Left lung (tissue), 10 donors: ENCODE data around the gene RERE. TPM values are rescaled to one million over a fixed set of nuclear protein-coding genes. Genes with fewer than 3 reads are reported as not detected.
"Not testable (repeated sequence)": the region's sequence is repeated elsewhere in the genome, so short reads cannot be mapped to it uniquely, and the experiment has no call there.

Experiments
- ATAC-seq: fragments of 200-7000 bp; cut with Tn5 transposase; one replicate; pipeline ENCODE4 v1.9.1; 2020; ENCODE audit warnings: moderate library complexity
- DNase-seq, 4 donors: peaks; one replicate each; pipeline ENCODE4 v3.0.0-alpha.2; 2013 to 2020
- H3K27ac ChIP-seq, 2 donors: fragments of 200-600 bp; sonication (generic) in 1 of 2; one replicate each; pipeline versions ENCODE4 v1.5.0 to v1.8.0; 2020 to 2021
- H3K27me3 ChIP-seq, 2 donors: fragments of 200-600 bp; sonication (generic) in 1 of 2; one replicate each; pipeline versions ENCODE4 v1.5.0 to v1.8.0; 2020 to 2021
- H3K36me3 ChIP-seq, 2 donors: fragments of 200-600 bp; sonication (generic) in 1 of 2; one replicate each; pipeline versions ENCODE4 v1.5.0 to v1.8.0; 2020 to 2021
- H3K4me1 ChIP-seq, 2 donors: fragments of 200-600 bp; one replicate each; pipeline ENCODE4 v1.8.0; 2021
- H3K4me3 ChIP-seq, 2 donors: fragments of 200-600 bp; sonication (generic) in 1 of 2; one replicate each; pipeline versions ENCODE4 v1.5.0 to v1.8.0; 2020 to 2021; ENCODE audit warnings: mild to moderate bottlenecking in 1 of 2
- H3K9me3 ChIP-seq, 2 donors: fragments of 200-600 bp; sonication (generic) in 1 of 2; one replicate each; pipeline versions ENCODE4 v1.5.0 to v1.8.0; 2020 to 2021
- intact Hi-C, 2 donors: fragments of 100-400 bp; cut with DNase I; formaldehyde crosslinking; loops; one replicate each; pipeline versions ENCODE4 v1.11.2 to v1.14.2; 2022
- polyA plus RNA-seq, 6 donors: library from polyadenylated mRNA; unstranded; fragments of 120-200 nt; gene quantifications; one replicate each; pipeline ENCODE4 v1.2.1, GENCODE V29; 2013; ENCODE audit not compliant: insufficient read length in 6 of 6
- total RNA-seq, 2 donors: library from RNA; stranded (reverse); fragmentation: NEBNext Ultra II Directional; extraction: Animal tissue kit (Norgen Biotek cat#: 25700); gene quantifications; one replicate each; pipeline ENCODE4 v1.2.1, GENCODE V29; 2021
- TF ChIP-seq, protein P1 (sequence below), 2 donors: fragments of 200-600 bp; sonication (generic) in 1 of 2; IDR thresholded peaks; one replicate each; pipeline versions ENCODE4 v1.5.0 to v1.8.0; 2021; ENCODE audit warnings: antibody characterized with exemption in 2 of 2
- donor health status: DM: no; HTN: yes; CAD: no.
- donor health status: DM: no; HTN: no; CAD: no.

RERE gene
- total and polyA plus RNA-seq, 8 donors: 73.3 to 135 (median 130) TPM

DNA sequence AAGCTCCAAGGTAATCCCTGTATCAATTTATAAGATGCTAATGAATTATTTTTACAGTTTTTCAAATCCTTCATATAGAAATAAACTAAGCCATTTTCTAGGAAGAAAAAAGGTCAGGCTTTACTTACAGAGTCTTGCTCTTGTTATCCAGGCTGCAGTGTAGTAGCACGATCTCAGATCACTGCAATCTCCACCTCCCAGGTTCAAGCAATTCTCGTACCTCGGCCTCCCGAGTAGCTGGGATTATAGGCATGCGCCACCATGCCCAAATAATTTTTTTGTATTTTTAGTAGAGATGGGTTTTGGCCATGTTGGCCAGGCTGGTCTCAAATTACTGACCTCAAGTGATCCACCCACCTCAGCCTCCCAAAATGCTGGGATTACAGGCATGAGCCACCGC lies 27.0 kb downstream of the RERE start:
- ATAC-seq: no peak
- H3K4me3 ChIP-seq: no peak overlapping the region
- no peaks in the 10 kb centered on the region for H3K36me3 ChIP-seq
- intact Hi-C loops: no loop called here
- no peak for DNase-seq
- no peaks in the 10 kb centered on the region for H3K27me3 ChIP-seq
- no peak overlapping the region for H3K27ac ChIP-seq
- H3K9me3 ChIP-seq: no peaks in the 10 kb centered on the region
- H3K4me1 ChIP-seq: no peaks in the 10 kb centered on the region
- TF ChIP-seq, protein P1, sequence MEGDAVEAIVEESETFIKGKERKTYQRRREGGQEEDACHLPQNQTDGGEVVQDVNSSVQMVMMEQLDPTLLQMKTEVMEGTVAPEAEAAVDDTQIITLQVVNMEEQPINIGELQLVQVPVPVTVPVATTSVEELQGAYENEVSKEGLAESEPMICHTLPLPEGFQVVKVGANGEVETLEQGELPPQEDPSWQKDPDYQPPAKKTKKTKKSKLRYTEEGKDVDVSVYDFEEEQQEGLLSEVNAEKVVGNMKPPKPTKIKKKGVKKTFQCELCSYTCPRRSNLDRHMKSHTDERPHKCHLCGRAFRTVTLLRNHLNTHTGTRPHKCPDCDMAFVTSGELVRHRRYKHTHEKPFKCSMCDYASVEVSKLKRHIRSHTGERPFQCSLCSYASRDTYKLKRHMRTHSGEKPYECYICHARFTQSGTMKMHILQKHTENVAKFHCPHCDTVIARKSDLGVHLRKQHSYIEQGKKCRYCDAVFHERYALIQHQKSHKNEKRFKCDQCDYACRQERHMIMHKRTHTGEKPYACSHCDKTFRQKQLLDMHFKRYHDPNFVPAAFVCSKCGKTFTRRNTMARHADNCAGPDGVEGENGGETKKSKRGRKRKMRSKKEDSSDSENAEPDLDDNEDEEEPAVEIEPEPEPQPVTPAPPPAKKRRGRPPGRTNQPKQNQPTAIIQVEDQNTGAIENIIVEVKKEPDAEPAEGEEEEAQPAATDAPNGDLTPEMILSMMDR (IDR thresholded peaks at IDR 0.05): no peak

DNA sequence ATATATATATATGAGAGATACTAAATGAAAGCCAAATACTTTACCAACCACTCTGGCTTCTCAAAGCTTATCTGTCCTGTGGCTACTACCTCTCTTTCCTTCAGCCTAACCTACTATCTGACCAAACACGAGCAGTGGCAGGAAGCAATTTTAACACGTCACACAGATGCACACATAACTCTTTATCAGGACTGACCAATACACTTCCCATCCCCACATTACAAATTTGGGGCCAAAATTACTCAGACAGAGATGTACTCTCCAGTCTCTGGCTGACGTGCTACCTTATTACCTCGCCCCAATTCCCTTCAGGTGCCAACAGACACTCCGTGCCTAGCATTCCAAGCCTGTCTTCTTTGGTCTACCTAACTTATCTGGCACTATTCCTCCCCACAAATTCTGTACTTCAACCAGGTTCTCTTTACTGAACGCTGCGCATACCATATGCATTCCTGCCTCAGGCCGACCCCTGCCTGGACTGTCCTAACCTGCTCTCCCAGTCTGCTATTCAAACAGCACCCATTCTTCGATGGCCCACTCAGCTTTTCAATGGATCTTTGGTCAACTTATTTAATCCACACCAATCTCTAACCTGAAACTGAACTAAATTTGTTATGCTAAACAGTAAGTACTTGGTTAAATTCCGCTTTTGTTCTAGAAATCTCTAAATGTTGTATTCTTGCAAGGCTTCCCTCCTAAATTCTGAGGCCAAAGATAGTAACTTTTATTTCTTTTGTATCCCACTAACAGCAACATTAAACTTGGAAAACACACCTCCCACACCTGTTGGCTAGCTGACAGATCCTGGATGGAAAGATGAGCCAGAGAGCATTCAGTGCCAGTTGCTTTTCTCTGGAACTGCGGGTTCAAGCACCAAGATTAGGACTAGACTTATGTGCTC lies 27.9 kb downstream of the RERE start:
- Histone ChIP-seq H3K4me3 (no peak overlapping the region), H3K36me3 (no peaks in the 10 kb centered on the region), H3K27ac (no peak overlapping the region), H3K4me1 (no peaks in the 10 kb centered on the region), H3K27me3 (no peaks in the 10 kb centered on the region), H3K9me3 (no peaks in the 10 kb centered on the region)
- ATAC-seq (peak; percentile 88), DNase-seq (peak in 2 of 4 donors; percentile 16 to 61)
- TF ChIP-seq, protein P1 (IDR thresholded peaks at IDR 0.05): no peak
- intact Hi-C loops: no loop called here

DNA sequence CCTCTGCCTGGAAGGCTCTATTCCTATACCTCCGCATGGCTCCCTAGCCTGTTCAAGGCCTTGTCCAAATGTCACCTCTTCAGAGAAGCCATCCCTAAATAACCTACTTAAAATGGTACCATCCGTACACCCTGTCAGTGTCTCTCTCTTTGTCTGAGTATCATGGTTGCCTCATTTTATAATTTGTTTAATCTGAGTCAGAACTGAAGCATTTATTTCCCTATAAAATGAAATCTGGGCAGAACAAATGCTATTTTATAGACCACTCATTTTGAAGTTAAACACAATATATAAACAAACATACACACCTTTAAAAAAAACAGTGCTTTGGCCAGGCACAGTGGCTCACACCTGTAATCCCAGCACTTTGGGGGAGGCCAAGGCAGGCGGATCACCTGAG lies 30.2 kb downstream of the RERE start:
- Histone ChIP-seq H3K4me1 (no peaks in the 10 kb centered on the region), H3K4me3 (no peak overlapping the region), H3K9me3 (no peaks in the 10 kb centered on the region), H3K36me3 (no peaks in the 10 kb centered on the region), H3K27me3 (no peaks in the 10 kb centered on the region), H3K27ac (no peak overlapping the region)
- TF ChIP-seq, protein P1 (IDR thresholded peaks at IDR 0.05): no peak
- DNase-seq: no peak
- no peak for ATAC-seq
- intact Hi-C loops: no loop called here

DNA sequence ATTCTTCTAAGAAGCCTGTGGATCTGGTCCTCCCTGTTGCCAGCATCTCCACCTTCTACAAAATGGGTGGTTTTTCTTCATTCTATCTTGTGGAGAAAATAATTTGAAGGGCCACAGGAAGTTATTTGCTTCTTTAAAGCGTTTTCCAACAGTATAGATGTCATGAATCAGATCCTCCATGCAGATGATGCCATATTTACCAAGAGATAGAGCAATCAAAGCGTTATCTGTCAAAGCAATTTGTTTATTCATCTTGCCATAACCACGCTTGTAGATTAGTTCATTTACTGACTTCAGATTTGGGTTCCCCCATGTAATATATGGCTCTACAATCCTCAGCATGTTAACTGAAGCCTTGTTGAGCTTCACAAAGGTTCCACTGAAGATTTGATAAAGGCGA lies 31.2 kb downstream of the RERE start:
- DNase-seq, intact Hi-C loops, H3K9me3 ChIP-seq, ATAC-seq, H3K4me1 ChIP-seq, H3K27ac ChIP-seq, H3K4me3 ChIP-seq, H3K36me3 ChIP-seq, H3K27me3 ChIP-seq: not testable (repeated sequence)

DNA sequence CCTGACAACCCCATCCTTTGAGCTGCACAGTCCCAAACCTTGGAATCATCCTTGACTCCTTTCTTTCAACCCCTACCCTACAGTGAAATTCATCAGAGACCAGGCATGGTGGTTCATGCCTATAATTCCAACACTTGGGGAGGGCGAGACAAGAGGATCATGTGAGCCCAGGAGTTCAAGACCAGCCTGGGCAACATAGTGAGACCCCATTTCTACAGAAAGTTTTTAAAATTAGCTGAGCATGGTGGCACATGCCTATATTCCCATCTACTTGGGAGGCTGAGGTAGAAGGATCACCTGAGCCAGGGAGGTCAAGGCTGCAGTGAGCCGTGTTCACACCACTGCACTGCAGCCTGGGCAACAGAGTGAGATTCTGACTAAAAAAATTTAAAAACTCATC lies 34.5 kb downstream of the RERE start:
- H3K9me3 ChIP-seq: no peaks in the 10 kb centered on the region
- no peaks in the 10 kb centered on the region for H3K36me3 ChIP-seq
- ATAC-seq (no peak), DNase-seq (no peak)
- TF ChIP-seq, protein P1 (IDR thresholded peaks at IDR 0.05): no peak
- H3K27me3 ChIP-seq: no peaks in the 10 kb centered on the region
- H3K4me1 ChIP-seq: no peaks in the 10 kb centered on the region
- H3K27ac ChIP-seq: no peak overlapping the region
- intact Hi-C loops: no loop called here
- H3K4me3 ChIP-seq: no peak overlapping the region
